GM23338 (cell line): ENCODE results near the gene MARCHF9. TPM values are rescaled to one million over a fixed set of nuclear protein-coding genes. Genes with fewer than 3 reads are reported as not detected.

Experiments used
- ATAC-seq: fragments of 200-7000 bp; cut with Tn5 transposase; 3 replicates; pipeline ENCODE4 v1.9.1; 2020
- DNase-seq: peaks from one replicate; pipeline ENCODE4 v3.0.0-alpha.2; 2015; ENCODE audit warnings: low spot score
- H2AFZ ChIP-seq: fragments of 200-600 bp; sonication (generic); 2 replicates; pipeline ENCODE4 v1.8.0; 2016; ENCODE audit warnings: antibody characterized with exemption, mild to moderate bottlenecking, moderate library complexity
- H3F3A ChIP-seq: fragments of 200-600 bp; sonication (generic); replicated peaks from 2 replicates; pipeline ENCODE4 v1.8.0; 2017; ENCODE audit warnings: antibody characterized with exemption, mixed run types, low read depth
- H3K27ac ChIP-seq: fragments of 200-600 bp; sonication (generic); 2 replicates; pipeline ENCODE4 v1.6.1; 2016; ENCODE audit warnings: low read depth
- H3K27me3 ChIP-seq: fragments of 200-600 bp; sonication (generic); 2 replicates; pipeline ENCODE4 v1.8.0; 2016; ENCODE audit warnings: mild to moderate bottlenecking, mixed run types, moderate library complexity; ENCODE audit not compliant: insufficient read depth
- H3K36me3 ChIP-seq: fragments of 200-600 bp; sonication (generic); 2 replicates; pipeline ENCODE4 v1.8.0; 2016; ENCODE audit warnings: mild to moderate bottlenecking; ENCODE audit not compliant: insufficient read depth
- H3K4me1 ChIP-seq: fragments of 200-600 bp; sonication (generic); 2 replicates; pipeline ENCODE4 v1.8.0; 2016; ENCODE audit warnings: mild to moderate bottlenecking, moderate library complexity; ENCODE audit not compliant: insufficient read depth
- H3K4me2 ChIP-seq: fragments of 200-600 bp; sonication (generic); 2 replicates; pipeline ENCODE4 v1.7.1; 2017; ENCODE audit warnings: mixed run types
- H3K4me3 ChIP-seq: fragments of 200-600 bp; sonication (generic); 2 replicates; pipeline ENCODE4 v1.6.1; 2016; ENCODE audit warnings: mixed run types
- H3K79me2 ChIP-seq: fragments of 200-600 bp; sonication (generic); replicated peaks from 2 replicates; pipeline ENCODE4 v1.8.0; 2017; ENCODE audit warnings: mild to moderate bottlenecking; ENCODE audit not compliant: insufficient read depth
- H3K9me2 ChIP-seq: fragments of 200-600 bp; sonication (generic); 2 replicates; pipeline ENCODE4 v1.8.0; 2017; ENCODE audit not compliant: insufficient read depth
- H4K20me1 ChIP-seq: fragments of 200-600 bp; sonication (generic); replicated peaks from 2 replicates; pipeline ENCODE4 v1.8.0; 2017; ENCODE audit warnings: mild to moderate bottlenecking; ENCODE audit not compliant: insufficient read depth
- H3K27ac Mint-ChIP-seq: 2 replicates; pipeline ENCODE4 v1.8.0; 2020; ENCODE audit warnings: inconsistent platforms, mild to moderate bottlenecking, moderate library complexity, mixed read lengths
- H3K27me3 Mint-ChIP-seq: 3 replicates; pipeline ENCODE4 v1.8.0; 2022; ENCODE audit warnings: low read depth, mild to moderate bottlenecking, moderate library complexity, mixed read lengths, inconsistent platforms; ENCODE audit not compliant: insufficient read depth, poor library complexity
- H3K36me3 Mint-ChIP-seq: 3 replicates; pipeline ENCODE4 v1.8.0; 2021; ENCODE audit warnings: low read depth, mild to moderate bottlenecking, inconsistent platforms, moderate library complexity, mixed read lengths
- H3K4me1 Mint-ChIP-seq: 3 replicates; pipeline ENCODE4 v1.8.0; 2020; ENCODE audit warnings: mild to moderate bottlenecking, inconsistent platforms, mixed read lengths
- H3K4me3 Mint-ChIP-seq: 3 replicates; pipeline ENCODE4 v1.8.0; 2021; ENCODE audit warnings: moderate library complexity, mild to moderate bottlenecking, inconsistent platforms, mixed read lengths
- H3K9me3 Mint-ChIP-seq: 3 replicates; pipeline ENCODE4 v1.8.0; 2020; ENCODE audit warnings: moderate library complexity, mild to moderate bottlenecking, inconsistent platforms, mixed read lengths
- CREB1 ChIP-seq: fragments of 250-450 bp; sonication (Bioruptor Pico); IDR thresholded peaks from 2 replicates; pipeline ENCODE4 v1.5.0; 2020; ENCODE audit warnings: low read depth, mild to moderate bottlenecking, moderate library complexity
- CTCF ChIP-seq, 2 experiments: fragments of 200-600 bp in 1 of 2; sonication (generic) in 1 of 2; conservative IDR thresholded peaks; 2 replicates each; pipeline versions ENCODE4 v1.5.1 to v1.6.1; 2016 to 2017; ENCODE audit warnings: antibody characterized with exemption in 2 of 2, low read depth in 2 of 2, mild to moderate bottlenecking in 2 of 2, moderate library complexity in 1 of 2
- ETS1 ChIP-seq: IDR thresholded peaks from 2 replicates; pipeline ENCODE4 v1.6.1; 2016; ENCODE audit warnings: antibody characterized with exemption
- EZH2 ChIP-seq: fragments of 200-600 bp; sonication (generic); IDR thresholded peaks from one replicate; pipeline ENCODE4 v1.8.0; 2017; ENCODE audit warnings: antibody characterized with exemption, mild to moderate bottlenecking, low read depth; ENCODE audit not compliant: unreplicated experiment
- EZH2phosphoT487 ChIP-seq: fragments of 200-600 bp; sonication (generic); IDR thresholded peaks from one replicate; pipeline ENCODE4 v1.8.1; 2018; ENCODE audit warnings: antibody characterized with exemption; ENCODE audit not compliant: unreplicated experiment
- JUNB ChIP-seq: IDR thresholded peaks from one replicate; pipeline ENCODE4 v1.6.1; 2016; ENCODE audit warnings: antibody characterized with exemption; ENCODE audit not compliant: unreplicated experiment
- NANOG ChIP-seq: IDR thresholded peaks from 2 replicates; pipeline ENCODE4 v1.6.1; 2016; ENCODE audit warnings: antibody characterized with exemption, borderline replicate concordance
- POLR2AphosphoS5 ChIP-seq: IDR thresholded peaks from 2 replicates; pipeline ENCODE4 v1.6.1; 2016; ENCODE audit warnings: antibody characterized with exemption, low read depth
- REST ChIP-seq: IDR thresholded peaks from one replicate; pipeline ENCODE4 v1.6.1; 2018; ENCODE audit warnings: antibody characterized with exemption; ENCODE audit not compliant: unreplicated experiment
- STAT1 ChIP-seq: IDR thresholded peaks from one replicate; pipeline ENCODE4 v1.6.1; 2016; ENCODE audit warnings: antibody characterized with exemption; ENCODE audit not compliant: unreplicated experiment
- ZNF114 ChIP-seq: fragments of 250-450 bp; sonication (Bioruptor Pico); IDR thresholded peaks from 2 replicates; pipeline ENCODE4 v1.5.0; 2020; ENCODE audit warnings: mild to moderate bottlenecking, moderate library complexity
- ZNF331 ChIP-seq: fragments of 250-450 bp; sonication (Bioruptor Pico); IDR thresholded peaks from 2 replicates; pipeline ENCODE4 v1.5.0; 2020; ENCODE audit warnings: low read depth, mild to moderate bottlenecking, moderate library complexity
- polyA plus RNA-seq: library from polyadenylated mRNA; unstranded; fragments of >200 nt; fragmentation: Nextera tagmentation; extraction: Ambion mirVana; gene quantifications from 2 replicates; pipeline ENCODE4 v1.2.1, GENCODE V29; 2016
- total RNA-seq: library from RNA; depleted of rRNA; stranded (reverse); fragments of >200 nt; shearing (Covaris generic); gene quantifications from 2 replicates; pipeline ENCODE4 v1.2.3, GENCODE V29; 2014

MARCHF9 gene
- total and polyA plus RNA-seq, 2 experiments from 2014 or later = 2.9 to 3.3 TPM

GRCh38 chr12:57797933-57798332 lies 43.0 kb downstream of the MARCHF9 start:
- no peaks in the 10 kb centered on the region for H3F3A ChIP-seq
- no peak overlapping the region for H3K27ac ChIP-seq
- H3K79me2 ChIP-seq = no peaks in the 10 kb centered on the region
- Mint-ChIP-seq H3K4me3 (no peak overlapping the region), H3K4me1 (no peaks in the 10 kb centered on the region), H3K36me3 (peaks cover 37% of the 10 kb centered on the region), H3K27me3 (no peaks in the 10 kb centered on the region), H3K9me3 (no peaks in the 10 kb centered on the region), H3K27ac (no peak overlapping the region)
- no peaks in the 10 kb centered on the region for H3K9me2 ChIP-seq
- no peaks in the 10 kb centered on the region for H3K4me1 ChIP-seq
- DNase-seq (no peak), ATAC-seq (no peak)
- H2AFZ ChIP-seq = no peak overlapping the region
- H3K4me3 ChIP-seq = no peak overlapping the region
- H3K36me3 ChIP-seq = peaks cover 36% of the 10 kb centered on the region
- H3K27me3 ChIP-seq = no peaks in the 10 kb centered on the region
- no peak overlapping the region for H3K4me2 ChIP-seq
- TF ChIP-seq CREB1 (CRISPR knock-in tag) = no peak
- TF ChIP-seq STAT1 = no peak
- TF ChIP-seq ZNF331 (CRISPR knock-in tag) = no peak
- no peak for TF ChIP-seq POLR2AphosphoS5
- no peak for TF ChIP-seq EZH2phosphoT487
- H4K20me1 ChIP-seq = peaks cover 4% of the 10 kb centered on the region

- Mint-ChIP-seq H3K36me3 (peaks cover 15% of the 10 kb centered on the region), H3K27ac (no peak overlapping the region), H3K27me3 (peaks cover 2% of the 10 kb centered on the region), H3K4me1 (no peaks in the 10 kb centered on the region), H3K4me3 (no peak overlapping the region), H3K9me3 (no peaks in the 10 kb centered on the region)
- Histone ChIP-seq H3K4me3 (no peak overlapping the region), H3K27me3 (no peaks in the 10 kb centered on the region), H3K4me2 (no peak overlapping the region), H3F3A (no peaks in the 10 kb centered on the region), H2AFZ (no peak overlapping the region), H3K9me2 (no peaks in the 10 kb centered on the region), H3K4me1 (peaks cover 2% of the 10 kb centered on the region; the same call in 1 of the 2 replicates), H3K36me3 (peaks cover 16% of the 10 kb centered on the region), H3K79me2 (no peaks in the 10 kb centered on the region), H3K27ac (no peak overlapping the region), H4K20me1 (peaks cover 4% of the 10 kb centered on the region; the same call in 1 of the 2 replicates)
- no peak for ATAC-seq
- DNase-seq = no peak
- no peak for TF ChIP-seq POLR2AphosphoS5
- no peak for TF ChIP-seq REST
- TF ChIP-seq CREB1 (CRISPR knock-in tag) = no peak
- no peak for TF ChIP-seq NANOG
- no peak for TF ChIP-seq ZNF331 (CRISPR knock-in tag)
- no peak for TF ChIP-seq EZH2
- TF ChIP-seq JUNB = no peak
- TF ChIP-seq EZH2phosphoT487 = no peak
- no peak for TF ChIP-seq STAT1
- no peak for TF ChIP-seq CTCF (conservative IDR thresholded peaks at IDR 0.05; ENCODE audit: low read depth in 2 of 2)
- TF ChIP-seq ETS1 = no peak
- TF ChIP-seq ZNF114 = no peak
These were observed 46.1 kb downstream of the MARCHF9 start for GRCh38 chr12:57800965-57801364.
